Nephron progenitor cell (in vitro differentiated cells): ENCODE data around the gene MRPL27.
"Not testable (repeated sequence)": the region's sequence is repeated elsewhere in the genome, so short reads cannot be mapped to it uniquely, and the experiment has no call there.

Experiments
- DNase-seq: peaks from one replicate; pipeline ENCODE4 v3.0.0; 2021
- H3K27ac Mint-ChIP-seq: 2 replicates; pipeline ENCODE4 v1.8.0; 2021; ENCODE audit warnings: mild to moderate bottlenecking, moderate library complexity, mixed read lengths
- H3K27me3 Mint-ChIP-seq: 2 replicates; pipeline ENCODE4 v1.8.0; 2021; ENCODE audit warnings: mild to moderate bottlenecking, low read depth, mixed read lengths; ENCODE audit not compliant: poor library complexity
- H3K36me3 Mint-ChIP-seq: 2 replicates; pipeline ENCODE4 v1.8.0; 2021; ENCODE audit warnings: low read depth, mixed read lengths
- H3K4me1 Mint-ChIP-seq: 2 replicates; pipeline ENCODE4 v1.8.0; 2021; ENCODE audit warnings: mixed read lengths
- H3K4me3 Mint-ChIP-seq: 2 replicates; pipeline ENCODE4 v1.8.0; 2021; ENCODE audit warnings: mild to moderate bottlenecking, moderate library complexity, mixed read lengths
- H3K9me3 Mint-ChIP-seq: 2 replicates; pipeline ENCODE4 v1.8.0; 2021; ENCODE audit warnings: mild to moderate bottlenecking, moderate library complexity, mixed read lengths
- TF ChIP-seq, protein P1 (sequence below): fragments of 200-600 bp; sonication (generic); IDR thresholded peaks from 2 replicates; pipeline ENCODE4 v1.5.0; 2021; ENCODE audit warnings: antibody characterized with exemption

MRPL27 gene

GRCh38 chr17:50339381-50339780, 33.6 kb downstream of the MRPL27 start:
- H3K36me3 Mint-ChIP-seq = peaks cover 10% of the 10 kb centered on the region
- TF ChIP-seq, protein P1, sequence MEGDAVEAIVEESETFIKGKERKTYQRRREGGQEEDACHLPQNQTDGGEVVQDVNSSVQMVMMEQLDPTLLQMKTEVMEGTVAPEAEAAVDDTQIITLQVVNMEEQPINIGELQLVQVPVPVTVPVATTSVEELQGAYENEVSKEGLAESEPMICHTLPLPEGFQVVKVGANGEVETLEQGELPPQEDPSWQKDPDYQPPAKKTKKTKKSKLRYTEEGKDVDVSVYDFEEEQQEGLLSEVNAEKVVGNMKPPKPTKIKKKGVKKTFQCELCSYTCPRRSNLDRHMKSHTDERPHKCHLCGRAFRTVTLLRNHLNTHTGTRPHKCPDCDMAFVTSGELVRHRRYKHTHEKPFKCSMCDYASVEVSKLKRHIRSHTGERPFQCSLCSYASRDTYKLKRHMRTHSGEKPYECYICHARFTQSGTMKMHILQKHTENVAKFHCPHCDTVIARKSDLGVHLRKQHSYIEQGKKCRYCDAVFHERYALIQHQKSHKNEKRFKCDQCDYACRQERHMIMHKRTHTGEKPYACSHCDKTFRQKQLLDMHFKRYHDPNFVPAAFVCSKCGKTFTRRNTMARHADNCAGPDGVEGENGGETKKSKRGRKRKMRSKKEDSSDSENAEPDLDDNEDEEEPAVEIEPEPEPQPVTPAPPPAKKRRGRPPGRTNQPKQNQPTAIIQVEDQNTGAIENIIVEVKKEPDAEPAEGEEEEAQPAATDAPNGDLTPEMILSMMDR = no peak
- H3K4me3 Mint-ChIP-seq = no peak overlapping the region
- H3K4me1 Mint-ChIP-seq = peaks cover 2% of the 10 kb centered on the region
- peaks cover 33% of the 10 kb centered on the region for H3K9me3 Mint-ChIP-seq
- no peaks in the 10 kb centered on the region for H3K27me3 Mint-ChIP-seq
- H3K27ac Mint-ChIP-seq = no peak overlapping the region
- no peak for DNase-seq

DNA sequence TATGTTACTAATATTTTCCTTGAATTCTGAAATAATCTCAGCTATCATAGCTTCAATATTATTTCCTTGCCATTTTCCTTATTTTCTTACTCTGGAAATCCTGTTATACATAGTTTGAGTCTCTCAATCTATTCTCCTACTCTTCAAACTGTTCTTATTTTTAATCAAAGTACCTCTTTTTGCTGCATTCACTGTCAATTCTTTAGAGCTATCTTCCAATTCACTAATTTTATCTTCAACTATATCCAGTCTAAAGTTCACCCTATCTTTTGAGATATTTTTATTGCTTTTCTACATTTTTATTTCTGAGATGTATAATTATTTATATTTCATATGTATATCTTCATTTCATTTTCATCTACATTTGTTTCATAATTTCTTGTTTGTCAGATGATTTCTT, 34.3 kb downstream of the MRPL27 start:
- TF ChIP-seq, protein P1 = no peak
- Mint-ChIP-seq H3K36me3 (peaks cover 10% of the 10 kb centered on the region), H3K9me3 (peaks cover 33% of the 10 kb centered on the region), H3K27ac (no peak overlapping the region), H3K4me3 (no peak overlapping the region), H3K27me3 (no peaks in the 10 kb centered on the region), H3K4me1 (peaks cover 6% of the 10 kb centered on the region)
- DNase-seq = no peak

- DNase-seq = no peak
- peaks cover 33% of the 10 kb centered on the region for H3K9me3 Mint-ChIP-seq
- TF ChIP-seq, protein P1 = no peak
- H3K27me3 Mint-ChIP-seq = peaks cover 2% of the 10 kb centered on the region
- H3K27ac Mint-ChIP-seq = no peak overlapping the region
- no peak overlapping the region for H3K4me3 Mint-ChIP-seq
- H3K4me1 Mint-ChIP-seq = peaks cover 13% of the 10 kb centered on the region
- peaks cover 10% of the 10 kb centered on the region for H3K36me3 Mint-ChIP-seq
Measured at GRCh38 chr17:50337956-50338355, 35.0 kb downstream of the MRPL27 start.

GRCh38 chr17:50333291-50334057, 39.5 kb downstream of the MRPL27 start:
- not testable (repeated sequence) for H3K9me3 Mint-ChIP-seq, DNase-seq, H3K4me3 Mint-ChIP-seq, H3K36me3 Mint-ChIP-seq, H3K27me3 Mint-ChIP-seq
- Mint-ChIP-seq H3K27ac (peak overlapping the region; percentile 96), H3K4me1 (peaks cover 47% of the 10 kb centered on the region)

- peaks cover 8% of the 10 kb centered on the region for H3K27me3 Mint-ChIP-seq
- DNase-seq = no peak
- peaks cover 57% of the 10 kb centered on the region for H3K4me1 Mint-ChIP-seq
- H3K9me3 Mint-ChIP-seq = no peaks in the 10 kb centered on the region
- H3K36me3 Mint-ChIP-seq = no peaks in the 10 kb centered on the region
- H3K27ac Mint-ChIP-seq = no peak overlapping the region
- TF ChIP-seq, protein P1 = no peak
- H3K4me3 Mint-ChIP-seq = no peak overlapping the region
Measured at GRCh38 chr17:50332196-50332595, 40.8 kb downstream of the MRPL27 start.

DNA sequence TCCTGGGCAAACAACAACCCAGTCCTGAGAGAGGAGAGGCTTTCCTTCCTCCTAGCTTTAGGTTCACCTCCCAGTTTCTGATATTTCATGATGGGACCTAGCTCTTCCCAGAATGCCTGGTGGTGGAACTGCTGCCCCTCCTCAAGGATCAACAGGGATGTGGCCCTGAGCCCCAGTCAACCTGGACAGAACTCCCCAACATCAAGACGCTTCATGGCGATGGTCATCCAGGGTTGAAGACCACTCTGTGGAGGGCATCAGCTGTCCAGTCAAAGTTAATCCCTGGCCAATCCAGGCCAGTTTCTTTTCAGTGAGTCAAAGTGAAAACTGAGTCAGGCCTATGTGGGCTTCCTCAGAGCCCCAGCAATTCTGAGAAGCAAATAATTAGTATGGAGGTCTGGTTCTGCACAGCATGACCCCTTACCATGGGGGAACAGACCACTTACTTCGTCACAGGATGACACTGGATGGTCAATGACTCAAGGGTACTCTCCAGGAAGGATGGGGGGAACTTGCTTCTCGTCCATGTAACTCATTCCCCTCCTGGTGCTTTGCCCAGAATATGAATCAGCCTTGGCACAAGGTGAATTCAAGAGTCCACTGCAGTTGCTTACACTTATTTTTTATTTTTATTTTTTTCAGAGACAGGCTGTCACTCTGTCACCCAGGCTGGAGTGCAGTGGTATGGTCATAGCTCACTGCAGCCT, 41.7 kb downstream of the MRPL27 start:
- TF ChIP-seq, protein P1 = no peak
- DNase-seq = no peak
- H3K27ac Mint-ChIP-seq = no peak overlapping the region
- peaks cover 8% of the 10 kb centered on the region for H3K27me3 Mint-ChIP-seq
- H3K4me3 Mint-ChIP-seq = no peak overlapping the region
- H3K36me3 Mint-ChIP-seq = no peaks in the 10 kb centered on the region
- no peaks in the 10 kb centered on the region for H3K9me3 Mint-ChIP-seq
- peaks cover 67% of the 10 kb centered on the region for H3K4me1 Mint-ChIP-seq
